Activated T-helper 17 cell treated with anti-CD3 and anti-CD28 coated beads, Interleukin-2, amount 50 U/mL, for 72 hours (primary cell): ENCODE data around the gene TOPBP1. TPM values are rescaled to one million over a fixed set of nuclear protein-coding genes. Genes with fewer than 3 reads are reported as not detected.

Experiments used
- total RNA-seq, 2 donors: library from RNA; stranded (reverse); gene quantifications; one replicate each; pipeline ENCODE4 v1.2.3, GENCODE V29; 2022

TOPBP1 gene
- total RNA-seq, 2 donors from 2014 or later, result 86.0 to 96.7 TPM

Other genes with a start within 250 kb of the TOPBP1 start
- gene CDV3, start 88.3 kb downstream of the TOPBP1 start, total RNA-seq, result 100 to 1,000 TPM; 131 to 245 TPM
- gene TF, start 84.5 kb upstream of the TOPBP1 start, total RNA-seq, result 1 to 10 TPM in 1 of 2 donors, under 1 TPM in 1; 0.50 to 1.9 TPM
- 10 to 100 TPM; 26.2 to 80.6 TPM for gene SRPRB, start 143.9 kb upstream of the TOPBP1 start, total RNA-seq
- gene RAB6B, start 233.9 kb upstream of the TOPBP1 start, total RNA-seq, result 1 to 10 TPM in 1 of 2 donors, under 1 TPM in 1; 0.19 to 3.1 TPM